WI38 (cell line): Measurements from ENCODE around the gene RECK.
"Not testable (repeated sequence)": the region's sequence is repeated elsewhere in the genome, so short reads cannot be mapped to it uniquely, and the experiment has no call there.

ENCODE experiments used
- H3K4me3 ChIP-seq: 2 replicates; pipeline ENCODE4 v1.5.1; 2011; ENCODE audit warnings: low read depth, mild to moderate bottlenecking, control low read depth, low read length
- TF ChIP-seq, protein P1 (sequence below): IDR thresholded peaks from 2 replicates; pipeline ENCODE4 v1.5.1; 2012; ENCODE audit warnings: low read depth, mild to moderate bottlenecking, control low read depth, low read length

RECK gene

DNA sequence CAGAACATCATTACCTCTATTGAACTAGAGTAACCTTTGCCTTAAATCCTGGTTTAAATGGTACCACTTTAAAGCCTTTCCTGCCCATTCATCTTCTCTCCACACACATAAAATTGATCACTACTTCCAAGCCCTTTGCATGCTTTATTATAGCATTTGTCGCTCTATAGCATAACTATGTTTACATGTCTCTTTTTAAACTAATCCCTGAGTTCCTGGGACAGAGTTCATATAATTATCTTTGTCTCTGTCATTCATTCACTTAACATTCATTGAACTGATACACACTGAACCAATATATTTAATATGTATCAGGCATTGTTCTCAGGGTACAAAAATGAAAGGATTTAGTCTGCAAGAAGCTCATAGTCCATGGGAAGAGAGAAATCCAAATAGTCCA, 37.3 kb downstream of the RECK start:
- no peak overlapping the region for H3K4me3 ChIP-seq
- TF ChIP-seq, protein P1, sequence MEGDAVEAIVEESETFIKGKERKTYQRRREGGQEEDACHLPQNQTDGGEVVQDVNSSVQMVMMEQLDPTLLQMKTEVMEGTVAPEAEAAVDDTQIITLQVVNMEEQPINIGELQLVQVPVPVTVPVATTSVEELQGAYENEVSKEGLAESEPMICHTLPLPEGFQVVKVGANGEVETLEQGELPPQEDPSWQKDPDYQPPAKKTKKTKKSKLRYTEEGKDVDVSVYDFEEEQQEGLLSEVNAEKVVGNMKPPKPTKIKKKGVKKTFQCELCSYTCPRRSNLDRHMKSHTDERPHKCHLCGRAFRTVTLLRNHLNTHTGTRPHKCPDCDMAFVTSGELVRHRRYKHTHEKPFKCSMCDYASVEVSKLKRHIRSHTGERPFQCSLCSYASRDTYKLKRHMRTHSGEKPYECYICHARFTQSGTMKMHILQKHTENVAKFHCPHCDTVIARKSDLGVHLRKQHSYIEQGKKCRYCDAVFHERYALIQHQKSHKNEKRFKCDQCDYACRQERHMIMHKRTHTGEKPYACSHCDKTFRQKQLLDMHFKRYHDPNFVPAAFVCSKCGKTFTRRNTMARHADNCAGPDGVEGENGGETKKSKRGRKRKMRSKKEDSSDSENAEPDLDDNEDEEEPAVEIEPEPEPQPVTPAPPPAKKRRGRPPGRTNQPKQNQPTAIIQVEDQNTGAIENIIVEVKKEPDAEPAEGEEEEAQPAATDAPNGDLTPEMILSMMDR, result no peak

DNA sequence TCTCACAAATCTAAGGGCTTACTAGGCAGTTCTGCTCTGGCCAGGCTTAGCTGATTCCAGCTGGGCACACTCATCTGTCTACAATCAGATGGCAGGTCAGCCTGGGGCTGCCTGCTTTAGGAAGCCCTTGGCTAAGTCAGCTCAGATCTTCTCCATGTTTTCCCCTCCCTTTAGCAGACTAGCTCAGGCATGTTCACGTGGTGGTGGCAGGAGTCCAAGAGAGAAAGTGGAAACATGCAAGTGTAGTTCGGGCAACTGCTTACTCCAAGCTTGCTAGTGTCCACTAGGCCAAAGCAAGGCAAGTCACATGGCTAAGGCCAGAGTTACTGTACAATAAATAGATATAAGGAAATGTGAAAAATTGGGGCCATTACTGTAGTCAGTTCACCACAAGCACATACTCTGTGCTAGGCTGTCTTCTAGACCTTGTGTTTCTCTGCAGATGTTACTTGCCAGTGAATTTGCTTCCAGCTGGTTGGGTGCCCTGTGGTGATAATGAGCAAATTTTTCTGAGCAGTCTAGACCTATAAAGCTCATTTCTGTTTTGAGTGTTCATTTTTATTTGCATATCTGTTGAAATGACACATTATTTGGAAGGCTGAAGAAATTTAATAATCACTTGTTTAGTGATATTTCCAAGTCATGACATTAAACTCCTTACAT, 38.3 kb downstream of the RECK start:
- TF ChIP-seq, protein P1, result no peak
- no peak overlapping the region for H3K4me3 ChIP-seq

DNA sequence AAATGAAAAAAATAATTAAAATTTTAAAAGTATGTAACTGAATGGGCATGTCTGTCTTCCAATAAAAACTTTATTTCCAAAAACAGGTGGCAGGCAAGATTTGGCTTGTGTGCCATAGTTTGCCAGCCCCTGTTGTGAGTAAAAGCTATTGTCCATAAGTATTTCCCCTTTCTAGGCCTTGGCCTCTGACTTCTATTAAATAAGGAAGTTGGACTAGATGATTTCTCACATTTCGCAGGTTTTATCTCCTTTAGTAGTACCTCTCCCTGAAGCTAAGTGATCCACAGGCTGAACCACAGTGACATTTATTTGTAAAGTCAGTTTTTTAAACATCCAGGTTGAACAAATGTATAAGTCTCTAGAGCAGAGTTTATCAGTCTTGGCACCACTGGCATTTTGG, 41.3 kb downstream of the RECK start:
- TF ChIP-seq, protein P1, result no peak
- H3K4me3 ChIP-seq, result no peak overlapping the region

DNA sequence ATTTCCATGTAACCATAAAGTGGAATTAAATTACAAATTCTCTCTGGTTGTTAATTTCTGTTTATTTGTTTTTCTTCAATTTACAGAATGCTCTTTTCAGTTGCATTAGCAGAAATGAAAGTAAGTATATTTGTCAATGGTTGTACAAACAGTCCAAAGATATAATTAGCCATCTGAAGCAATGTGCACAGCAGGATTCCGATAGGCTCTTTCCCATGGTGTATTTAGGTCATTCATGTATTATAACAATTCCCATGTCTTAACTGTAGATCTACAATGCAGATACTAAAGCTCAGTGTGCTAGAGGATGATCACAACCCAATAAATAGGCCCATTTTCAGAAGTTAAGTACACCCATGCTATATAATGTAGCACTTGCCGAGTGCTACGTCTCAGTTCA, 43.8 kb downstream of the RECK start:
- no peak overlapping the region for H3K4me3 ChIP-seq

DNA sequence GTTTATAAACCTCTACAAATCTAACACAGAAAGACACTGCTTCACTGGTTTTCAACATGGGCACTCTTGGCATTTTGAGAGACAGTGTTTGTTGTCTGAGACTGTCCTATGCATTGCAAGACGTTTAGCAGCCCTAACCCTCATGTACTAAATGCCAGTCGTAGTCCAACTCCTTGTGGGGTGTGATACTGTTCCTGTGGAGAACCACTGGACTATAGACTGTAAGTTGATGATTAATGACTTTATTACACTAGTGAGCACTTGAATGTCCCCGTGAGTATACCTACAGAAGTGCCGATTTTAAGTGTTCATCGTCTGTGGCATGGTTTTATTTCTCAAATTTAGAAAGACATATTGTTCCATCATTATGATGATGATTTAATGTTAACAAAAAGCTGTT, 46.2 kb downstream of the RECK start:
- H3K4me3 ChIP-seq, result no peak overlapping the region
- TF ChIP-seq, protein P1, result no peak

More for the DNA sequence above, 43.8 kb downstream of the RECK start:
- TF ChIP-seq, protein P1, result no peak

DNA sequence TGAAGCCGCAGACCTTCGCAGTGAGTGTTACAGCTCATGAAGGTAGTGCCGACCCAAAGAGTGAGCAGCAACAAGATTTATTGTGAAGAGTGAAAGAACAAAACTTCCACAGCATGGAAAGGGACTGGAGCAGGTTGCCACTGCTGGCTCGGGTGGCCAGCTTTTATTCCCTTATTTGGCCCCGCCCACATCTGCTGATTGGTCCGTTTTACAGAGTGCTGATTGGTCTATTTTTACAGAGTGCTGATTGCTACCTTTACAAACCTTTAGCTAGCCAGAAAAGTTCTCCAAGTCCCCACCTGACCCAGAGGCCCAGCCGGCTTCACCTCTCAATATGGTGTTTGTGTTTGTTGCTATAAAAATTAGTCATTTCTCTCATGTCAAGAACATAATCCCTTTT, 49.7 kb downstream of the RECK start:
- TF ChIP-seq, protein P1, result no peak
- no peak overlapping the region for H3K4me3 ChIP-seq

DNA sequence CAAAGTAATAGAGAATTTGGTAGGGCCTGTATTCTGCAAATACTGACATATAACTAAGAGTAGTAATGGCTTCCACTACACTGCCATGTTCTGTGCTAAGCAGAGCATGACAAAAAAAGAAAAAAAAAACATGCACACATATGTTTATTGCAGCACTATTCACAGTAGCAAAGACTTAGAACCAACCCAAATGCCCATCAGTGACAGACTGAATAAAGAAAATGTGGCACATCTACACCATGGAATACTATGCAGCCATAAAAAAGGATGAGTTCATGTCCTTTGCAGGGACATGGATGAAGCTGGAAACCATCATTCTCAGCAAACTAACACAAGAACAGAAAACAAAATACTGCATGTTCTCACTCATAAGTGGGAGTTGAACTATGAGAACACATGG, 50.3 kb downstream of the RECK start:
- H3K4me3 ChIP-seq, result not testable (repeated sequence)

DNA sequence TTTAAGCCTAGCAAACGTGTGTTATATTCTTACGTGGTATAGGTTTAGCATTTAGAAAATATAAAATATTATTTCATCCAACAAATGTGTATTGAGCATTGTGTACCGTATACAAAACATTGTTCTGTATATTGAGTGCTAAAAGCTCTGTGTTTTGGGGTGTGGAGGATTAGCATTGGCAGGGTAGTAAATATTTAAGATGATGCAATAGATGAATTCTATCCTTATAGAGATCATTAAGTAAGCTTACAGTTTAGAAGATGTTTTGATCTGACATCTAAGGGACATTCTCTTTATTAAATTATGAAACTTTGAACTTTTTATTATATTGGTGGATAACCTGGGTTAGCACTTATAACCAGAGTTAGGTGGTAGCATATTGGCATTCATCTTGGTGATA, 51.3 kb downstream of the RECK start:
- H3K4me3 ChIP-seq, result no peak overlapping the region

More for the DNA sequence above, 51.3 kb downstream of the RECK start:
- TF ChIP-seq, protein P1, result no peak
